GM21390 (cell line): ENCODE results near the gene CHKA.

Experiments
- ATAC-seq: cut with Tn5 transposase; IDR thresholded peaks from one replicate; pipeline ENCODE4 v1.9.1; 2021; ENCODE audit not compliant: unreplicated experiment

CHKA gene

DNA sequence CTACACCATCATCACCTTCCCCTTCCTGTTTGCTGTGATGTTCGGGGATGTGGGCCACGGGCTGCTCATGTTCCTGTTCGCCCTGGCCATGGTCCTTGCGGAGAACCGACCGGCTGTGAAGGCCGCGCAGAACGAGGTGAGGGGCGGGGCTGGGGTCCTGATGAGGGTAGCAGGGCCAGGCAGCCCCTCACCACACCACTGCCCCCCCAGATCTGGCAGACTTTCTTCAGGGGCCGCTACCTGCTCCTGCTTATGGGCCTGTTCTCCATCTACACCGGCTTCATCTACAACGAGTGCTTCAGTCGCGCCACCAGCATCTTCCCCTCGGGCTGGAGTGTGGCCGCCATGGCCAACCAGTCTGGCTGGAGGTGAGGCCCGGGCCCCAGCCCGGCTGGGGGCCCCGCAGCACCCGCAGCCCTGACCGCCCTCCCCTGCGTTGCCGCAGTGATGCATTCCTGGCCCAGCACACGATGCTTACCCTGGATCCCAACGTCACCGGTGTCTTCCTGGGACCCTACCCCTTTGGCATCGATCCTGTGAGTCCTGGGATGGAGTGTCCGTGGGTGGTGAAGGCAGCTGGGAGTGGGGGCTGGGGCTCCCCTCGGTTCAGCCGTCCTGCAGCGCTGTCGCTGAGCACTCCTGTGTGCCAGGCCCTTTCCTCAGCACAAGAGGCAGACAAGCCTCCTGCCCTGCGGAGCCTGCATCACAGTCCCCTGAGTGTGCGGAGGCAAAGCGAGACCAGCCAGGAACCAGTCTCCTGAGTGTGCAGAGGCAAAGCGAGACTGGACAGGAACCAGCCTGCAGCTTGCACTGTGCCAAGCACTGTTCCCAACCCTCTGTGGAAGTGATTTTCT lies 73.5 kb downstream of the CHKA start:
- no peak for ATAC-seq

DNA sequence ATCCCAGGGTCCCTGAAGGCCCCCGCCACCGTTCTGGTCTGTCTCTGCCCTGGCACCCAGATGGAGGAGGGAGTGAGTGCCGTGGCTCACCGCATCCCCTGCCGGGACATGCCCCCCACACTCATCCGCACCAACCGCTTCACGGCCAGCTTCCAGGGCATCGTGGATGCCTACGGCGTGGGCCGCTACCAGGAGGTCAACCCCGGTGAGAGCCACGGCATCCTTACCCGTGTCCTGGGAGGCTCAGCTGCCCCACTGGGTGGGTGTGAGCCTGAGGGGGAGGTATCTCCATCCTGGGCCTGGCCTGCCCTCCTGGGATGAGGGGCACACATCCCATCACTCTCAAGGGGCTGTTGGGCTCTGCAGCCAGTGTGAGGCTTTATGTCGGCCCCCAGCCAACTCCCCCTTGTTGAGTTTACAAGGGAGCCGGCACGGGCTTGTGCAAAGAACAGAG lies 76.3 kb downstream of the CHKA start:
- no peak for ATAC-seq

DNA sequence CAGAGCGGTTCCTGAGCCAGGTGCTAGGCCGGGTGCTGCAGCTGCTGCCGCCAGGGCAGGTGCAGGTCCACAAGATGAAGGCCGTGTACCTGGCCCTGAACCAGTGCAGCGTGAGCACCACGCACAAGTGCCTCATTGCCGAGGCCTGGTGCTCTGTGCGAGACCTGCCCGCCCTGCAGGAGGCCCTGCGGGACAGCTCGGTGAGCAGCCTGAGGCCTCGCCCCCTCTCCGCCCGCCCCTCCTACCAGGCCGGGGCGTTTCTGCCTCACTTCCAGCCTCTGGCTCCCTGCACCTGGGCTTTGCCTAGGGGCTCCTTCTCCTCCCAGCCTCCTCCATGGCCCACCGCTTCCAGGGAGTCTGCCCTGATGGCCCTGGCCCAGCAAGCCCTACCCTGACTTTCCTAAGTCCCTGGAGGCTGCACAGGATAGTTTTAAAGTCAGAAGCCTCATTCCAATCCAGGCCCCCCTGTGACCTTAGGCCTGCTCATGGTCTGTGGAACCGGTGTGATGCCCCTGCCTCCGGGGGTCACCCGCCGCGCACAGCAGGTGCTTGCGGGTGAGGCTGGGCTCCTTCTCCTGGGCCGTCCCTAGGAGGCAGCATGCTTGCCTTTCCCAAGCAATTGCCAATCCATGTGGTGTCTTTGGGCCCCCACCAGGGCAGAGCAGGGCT lies 76.9 kb downstream of the CHKA start:
- no peak for ATAC-seq

DNA sequence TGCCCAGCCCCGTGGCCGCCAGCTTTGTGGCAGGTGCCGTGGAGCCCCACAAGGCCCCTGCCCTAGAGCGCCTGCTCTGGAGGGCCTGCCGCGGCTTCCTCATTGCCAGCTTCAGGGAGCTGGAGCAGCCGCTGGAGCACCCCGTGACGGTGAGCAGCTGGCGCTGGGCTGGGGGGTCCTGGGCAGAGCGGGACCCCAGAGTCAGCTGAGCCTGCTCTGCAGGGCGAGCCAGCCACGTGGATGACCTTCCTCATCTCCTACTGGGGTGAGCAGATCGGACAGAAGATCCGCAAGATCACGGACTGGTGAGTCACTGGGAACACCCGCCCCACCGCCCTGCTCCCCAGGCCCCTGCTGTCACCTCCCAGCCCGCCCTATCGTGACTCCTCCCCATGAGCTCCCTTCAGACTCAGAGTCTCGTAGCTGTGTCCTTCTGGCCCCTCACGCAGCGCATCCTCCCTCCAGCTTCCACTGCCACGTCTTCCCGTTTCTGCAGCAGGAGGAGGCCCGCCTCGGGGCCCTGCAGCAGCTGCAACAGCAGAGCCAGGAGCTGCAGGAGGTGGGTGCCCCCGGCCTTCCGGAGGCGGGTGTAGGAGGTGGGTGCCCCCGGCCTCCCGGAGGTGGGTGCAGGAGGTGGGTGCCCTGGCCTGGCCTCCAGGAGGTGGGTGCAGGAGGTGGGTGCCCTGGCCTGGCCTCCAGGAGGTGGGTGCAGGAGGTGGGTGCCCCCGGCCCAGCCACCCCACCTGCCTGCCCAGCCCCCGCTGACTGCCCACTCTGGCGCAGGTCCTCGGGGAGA lies 77.6 kb downstream of the CHKA start:
- no peak for ATAC-seq

DNA sequence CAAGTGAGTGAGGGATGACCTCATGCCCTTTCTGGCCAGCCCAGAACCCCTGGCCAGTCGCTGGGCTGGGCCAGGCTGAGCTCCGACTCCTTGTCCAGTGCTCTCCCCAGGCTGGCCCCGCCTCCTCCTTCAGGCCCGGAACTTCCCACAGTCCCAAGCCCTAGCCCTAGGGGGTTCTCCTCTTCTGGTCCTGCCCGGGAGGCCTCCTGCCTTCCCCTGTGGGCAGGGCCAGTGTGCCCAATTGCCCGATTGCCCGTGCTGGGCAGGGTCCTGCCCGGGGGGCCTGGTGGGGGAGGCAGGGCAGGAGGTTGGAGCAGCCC lies 78.2 kb downstream of the CHKA start:
- no peak for ATAC-seq

DNA sequence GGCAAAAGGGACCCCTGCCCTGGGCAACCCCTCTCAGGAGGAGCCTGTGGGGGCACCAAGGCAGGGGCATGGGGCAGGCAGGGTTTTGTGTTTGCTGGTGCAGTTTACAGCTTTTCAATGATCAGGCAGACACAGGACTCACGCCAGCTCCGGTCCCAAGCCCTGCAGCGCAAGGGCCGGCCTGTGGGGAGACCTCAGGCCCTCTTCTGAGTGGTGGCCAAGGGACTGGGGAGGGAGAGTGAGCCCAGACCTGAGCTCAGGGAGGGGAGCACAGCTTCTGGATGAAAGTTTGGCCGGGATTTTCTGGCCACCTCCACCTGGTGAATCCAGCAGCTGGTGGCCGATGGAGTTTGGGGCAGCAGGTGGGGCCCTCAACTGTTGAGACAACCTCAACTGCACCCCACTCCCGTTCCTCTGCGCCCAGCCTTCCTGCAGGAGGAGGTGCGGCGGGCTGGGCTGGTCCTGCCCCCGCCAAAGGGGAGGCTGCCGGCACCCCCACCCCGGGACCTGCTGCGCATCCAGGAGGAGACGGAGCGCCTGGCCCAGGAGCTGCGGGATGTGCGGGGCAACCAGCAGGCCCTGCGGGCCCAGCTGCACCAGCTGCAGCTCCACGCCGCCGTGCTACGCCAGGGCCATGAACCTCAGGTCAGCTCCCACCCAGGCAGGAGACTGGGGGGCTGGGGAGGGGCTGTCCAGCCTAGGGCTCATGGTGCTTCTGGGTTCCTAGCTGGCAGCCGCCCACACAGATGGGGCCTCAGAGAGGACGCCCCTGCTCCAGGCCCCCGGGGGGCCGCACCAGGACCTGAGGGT lies 78.8 kb downstream of the CHKA start:
- ATAC-seq: no peak

DNA sequence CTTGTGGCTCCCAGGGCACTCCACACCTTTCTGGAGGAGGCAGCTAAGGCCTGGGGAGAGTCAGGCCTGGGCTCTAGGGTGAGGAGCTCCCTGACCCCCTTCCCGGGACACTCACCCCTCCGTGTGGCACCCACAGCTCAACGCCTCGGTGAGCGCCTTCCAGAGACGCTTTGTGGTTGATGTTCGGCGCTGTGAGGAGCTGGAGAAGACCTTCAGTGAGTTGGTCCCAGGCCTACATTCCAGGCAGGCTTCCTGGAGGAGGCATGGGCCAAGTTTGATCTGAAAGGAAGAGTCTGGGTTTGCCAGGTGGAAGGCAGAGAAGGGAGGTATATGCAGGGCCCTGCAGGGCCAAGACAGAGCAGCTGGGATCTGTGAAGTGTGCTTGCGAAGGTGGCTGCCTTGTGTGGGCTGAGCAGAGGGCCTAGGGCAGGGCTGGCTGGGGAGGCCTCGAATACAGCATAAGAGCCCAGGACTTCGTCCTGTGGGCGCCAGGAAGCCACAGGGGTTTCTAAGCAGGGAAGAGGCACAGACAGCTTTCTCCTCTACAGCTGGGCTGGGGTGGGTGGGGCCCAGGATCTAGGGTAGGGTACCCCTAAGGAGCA lies 79.5 kb downstream of the CHKA start:
- no peak for ATAC-seq

DNA sequence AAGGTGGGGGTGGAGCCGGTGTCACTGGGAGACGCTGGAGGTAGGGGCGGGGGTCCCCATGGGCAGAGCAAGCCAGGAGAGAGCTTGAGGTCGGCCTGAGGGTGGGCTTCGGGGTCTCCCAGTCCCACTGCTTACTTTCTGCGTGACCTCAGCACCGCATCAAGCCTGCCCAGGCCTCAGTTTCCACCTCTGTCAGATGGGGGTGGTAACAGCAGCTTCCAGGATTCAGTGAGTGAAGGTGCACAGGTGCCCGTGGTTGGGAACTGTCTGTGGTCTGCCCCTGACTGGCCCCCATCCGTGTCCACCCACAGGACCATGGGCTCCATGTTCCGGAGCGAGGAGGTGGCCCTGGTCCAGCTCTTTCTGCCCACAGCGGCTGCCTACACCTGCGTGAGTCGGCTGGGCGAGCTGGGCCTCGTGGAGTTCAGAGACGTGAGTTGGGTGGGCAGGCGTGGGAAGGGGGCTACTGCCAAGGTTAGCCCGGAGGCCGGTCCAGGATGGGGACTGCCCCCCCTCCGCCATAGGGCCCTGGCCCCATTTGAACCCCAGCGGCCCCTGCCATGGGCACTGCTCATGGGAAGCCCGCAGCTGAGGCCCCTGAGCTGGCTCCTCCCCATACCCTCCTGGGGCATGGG lies 80.1 kb downstream of the CHKA start:
- no peak for ATAC-seq

DNA sequence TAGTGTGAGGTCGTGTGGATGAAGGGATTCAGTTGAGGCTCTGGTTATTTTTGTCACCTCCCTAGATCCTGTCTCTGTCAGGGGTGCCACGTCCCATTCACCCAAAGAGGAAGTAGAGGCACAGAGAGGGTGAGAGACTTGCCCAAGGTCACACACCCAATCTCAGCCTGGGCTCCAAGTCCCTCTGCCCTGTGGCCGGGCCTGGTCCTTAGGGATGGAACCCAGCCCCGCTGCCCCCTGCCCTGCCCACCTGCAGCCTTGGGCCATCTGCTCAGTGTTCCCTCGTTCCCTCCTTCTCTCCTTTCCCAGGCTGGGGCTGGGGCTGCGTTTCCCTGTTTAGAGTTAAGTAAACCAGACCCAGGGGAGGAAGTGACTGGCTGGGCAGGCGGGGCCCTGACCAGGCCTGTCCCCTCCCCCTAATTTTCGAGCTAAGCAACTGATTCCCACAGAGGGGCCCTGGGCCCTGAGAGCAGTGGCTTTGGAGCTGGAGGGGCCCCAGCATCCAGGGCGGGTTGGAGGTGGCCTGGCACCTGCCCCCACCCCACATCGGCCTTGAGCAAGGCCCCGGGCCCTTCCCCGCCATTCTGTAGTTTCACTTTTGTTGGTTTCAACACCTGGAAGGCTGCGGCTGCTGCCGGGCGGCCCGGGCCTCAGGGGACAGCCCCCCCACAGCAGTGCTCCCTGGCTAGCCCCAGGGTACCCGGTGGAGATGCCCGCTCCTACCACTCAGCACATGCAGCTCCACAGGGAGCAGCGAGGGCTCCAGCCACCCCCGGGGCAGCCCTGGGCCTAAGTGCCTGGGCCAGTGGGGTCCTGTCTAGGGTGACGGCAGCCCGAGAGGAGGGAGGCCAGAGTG lies 80.9 kb downstream of the CHKA start:
- peak; percentile 41 for ATAC-seq

DNA sequence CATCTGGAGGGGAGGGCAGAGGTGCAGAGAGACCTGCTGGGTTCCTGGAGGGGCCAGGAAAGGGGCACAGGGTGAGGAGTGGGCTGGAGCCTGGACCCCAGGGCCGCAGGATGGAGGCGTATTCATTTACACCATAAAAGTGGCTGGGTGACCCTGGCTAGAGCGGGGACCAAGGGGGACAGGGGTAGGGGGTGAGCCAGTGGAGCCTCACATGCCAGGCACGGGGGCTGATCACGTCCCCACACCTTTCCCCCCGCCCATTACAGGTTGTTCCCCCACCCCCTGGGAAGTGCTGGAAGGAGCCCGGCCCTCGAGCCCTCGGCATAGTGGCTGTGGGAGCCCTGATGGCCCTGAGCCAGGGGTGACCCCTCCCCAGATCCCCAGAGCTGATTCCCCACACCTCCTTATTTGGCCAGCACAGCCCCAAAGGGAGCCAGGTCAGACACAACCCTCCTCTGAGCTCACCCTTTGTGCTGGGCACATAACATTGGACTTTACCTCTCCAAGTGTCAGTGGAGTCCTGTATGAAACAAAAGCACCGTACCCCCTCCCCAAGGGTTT lies 81.6 kb downstream of the CHKA start:
- no peak for ATAC-seq

DNA sequence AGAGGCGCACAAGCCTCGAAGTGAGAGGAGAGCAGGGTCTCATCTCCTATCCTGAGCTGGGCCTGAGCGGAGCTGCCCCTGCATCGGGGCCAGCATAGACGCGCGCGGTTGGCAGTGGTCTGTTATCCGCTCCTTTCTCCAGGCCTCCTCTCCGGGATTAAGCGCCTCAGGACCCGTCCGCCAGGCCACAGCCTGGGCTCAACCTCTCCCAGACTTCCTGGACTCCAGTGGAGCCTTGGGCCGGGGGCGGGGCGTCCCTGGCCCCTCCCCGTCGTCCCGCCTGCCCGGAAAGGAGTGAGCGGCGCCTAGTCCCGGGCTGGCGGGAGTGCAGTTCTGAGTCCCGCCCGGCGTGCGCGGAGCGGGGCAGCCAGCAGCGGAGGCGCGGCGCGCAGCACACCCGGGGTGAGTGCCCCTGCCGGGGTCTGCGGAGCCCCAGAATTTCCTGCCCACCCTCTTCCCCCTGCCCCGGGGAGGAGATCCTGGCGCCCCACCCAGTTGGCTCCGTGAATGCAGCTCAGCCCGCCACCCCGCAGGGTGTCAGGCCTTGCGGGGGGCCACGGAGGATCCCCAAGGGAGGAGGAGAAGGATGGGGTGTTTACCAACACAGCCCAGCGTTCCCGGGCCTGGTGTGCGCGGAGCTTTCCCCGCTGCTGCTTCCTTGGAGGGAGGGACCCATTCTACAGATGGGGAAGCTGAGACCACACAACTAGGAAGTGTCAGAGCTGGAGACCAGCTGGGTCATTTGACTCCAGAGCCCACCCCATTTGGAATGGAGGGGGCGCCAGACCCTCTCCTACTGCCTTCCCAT lies 82.3 kb downstream of the CHKA start, which contains the start of gene TCIRG1:
TCIRG1 (plus strand) TSS at position 308 of the 808 bp plus-strand sequence. CDS start 2,247 bp downstream, outside the sequence.
- ATAC-seq: peak; percentile 58

DNA sequence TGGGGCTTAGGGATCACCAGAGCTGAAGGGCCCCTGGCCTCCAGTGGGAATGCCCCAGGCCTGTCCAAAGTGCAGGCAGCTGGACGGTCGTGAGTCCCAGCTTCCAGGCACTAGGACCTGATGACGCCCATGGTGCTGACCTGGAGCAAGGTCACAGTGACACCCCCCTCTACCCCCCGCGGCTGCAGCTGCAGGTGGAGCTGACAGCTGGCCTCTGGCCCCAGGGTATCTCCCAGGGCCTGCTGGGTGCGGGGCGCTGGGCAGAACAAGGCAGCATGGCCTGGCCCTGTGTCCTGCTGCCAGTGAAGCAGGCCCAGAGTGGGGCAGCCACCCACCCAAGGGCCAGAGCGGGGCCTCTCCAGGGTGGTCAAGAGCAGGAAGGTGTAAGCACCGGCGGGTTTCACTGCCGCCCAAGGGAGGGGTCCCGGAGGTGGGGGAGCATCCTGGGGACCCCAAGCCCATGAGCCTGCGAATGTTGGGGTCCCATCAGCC lies 82.9 kb downstream of the CHKA start:
- no peak for ATAC-seq

DNA sequence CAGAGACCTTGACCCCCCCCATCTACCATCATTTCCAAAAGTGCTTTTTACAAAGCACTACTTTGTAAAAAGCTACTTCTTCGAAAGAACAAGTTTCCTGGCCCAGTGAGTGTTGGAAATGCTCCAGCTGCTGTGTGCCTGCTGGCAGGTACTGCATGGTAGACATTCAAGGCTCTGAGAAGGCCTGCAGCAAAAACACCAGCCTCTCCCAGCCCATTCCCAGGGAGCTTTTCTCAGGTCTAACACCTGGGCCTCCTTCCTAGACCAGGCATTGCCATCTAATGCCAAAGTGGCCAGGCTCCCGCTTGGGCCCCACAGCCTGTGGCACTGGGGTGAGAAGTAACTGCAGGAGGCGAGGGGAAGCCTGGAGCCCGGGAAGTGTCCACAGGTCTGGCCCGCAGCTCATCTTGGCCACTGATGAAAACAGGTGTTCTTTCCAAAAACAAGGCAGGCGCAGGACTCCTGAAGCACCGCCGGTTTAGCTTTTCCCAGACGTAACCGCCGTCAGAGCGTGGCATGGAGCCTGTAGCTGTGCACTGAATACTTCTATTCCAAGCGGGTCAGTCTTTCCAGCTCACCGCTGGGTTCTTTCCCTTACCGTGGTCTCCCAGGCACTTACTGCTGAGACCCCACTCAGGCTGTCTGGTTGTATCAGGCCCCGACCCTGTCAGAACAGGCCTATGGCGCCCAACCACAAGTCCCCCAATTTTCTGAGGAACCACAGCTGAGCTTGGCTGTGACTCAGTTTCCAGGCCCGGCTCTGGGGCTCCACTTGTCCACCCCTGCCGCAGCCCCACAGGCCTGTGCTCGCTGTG lies 83.6 kb downstream of the CHKA start:
- no peak for ATAC-seq

DNA sequence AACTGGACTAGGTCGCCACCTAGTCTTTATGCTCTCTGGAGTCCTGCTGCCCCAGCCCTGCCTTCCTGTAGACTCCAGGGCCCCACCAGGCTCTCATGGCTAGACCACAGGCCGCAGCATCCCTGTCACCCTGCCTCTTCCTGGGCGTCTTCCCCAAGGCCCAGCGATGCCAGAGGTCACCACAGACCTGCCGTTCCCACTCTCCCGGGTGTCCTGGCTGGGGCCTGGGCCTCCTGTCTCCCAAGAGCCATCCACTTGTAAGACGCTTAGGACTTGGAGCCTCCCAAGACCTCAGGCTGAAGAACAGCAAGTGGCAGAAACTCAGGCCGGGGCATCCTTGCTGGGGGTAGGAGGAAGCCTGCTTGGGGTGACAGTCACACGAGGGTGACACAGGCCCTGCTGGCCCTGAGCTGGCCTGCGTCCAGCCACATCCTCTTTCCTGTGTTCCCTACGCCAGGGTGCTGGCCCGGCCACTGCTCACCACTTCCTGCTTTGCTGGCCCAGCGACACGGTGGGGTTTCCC lies 84.4 kb downstream of the CHKA start:
- ATAC-seq: no peak

DNA sequence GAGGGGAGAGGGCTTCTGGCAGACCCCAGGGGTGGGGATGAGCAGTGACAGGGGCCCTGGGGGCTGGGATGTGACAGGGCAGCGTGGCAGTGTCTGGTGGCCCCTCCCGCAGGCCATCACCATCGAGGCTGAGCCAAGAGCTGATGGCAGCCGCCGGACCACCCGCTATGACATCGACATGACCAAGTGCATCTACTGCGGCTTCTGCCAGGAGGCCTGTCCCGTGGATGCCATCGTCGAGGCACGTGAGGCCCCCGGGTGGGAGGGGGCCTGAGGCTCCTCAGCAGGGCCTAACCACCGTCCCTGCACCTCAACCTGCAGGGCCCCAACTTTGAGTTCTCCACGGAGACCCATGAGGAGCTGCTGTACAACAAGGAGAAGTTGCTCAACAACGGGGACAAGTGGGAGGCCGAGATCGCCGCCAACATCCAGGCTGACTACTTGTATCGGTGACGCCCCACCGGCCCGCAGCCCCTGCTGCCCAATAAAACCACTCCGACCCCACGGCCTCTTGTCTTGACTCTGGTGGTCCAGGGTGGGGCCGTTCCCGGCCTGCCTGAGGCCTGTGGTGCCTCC lies 85.0 kb downstream of the CHKA start:
- no peak for ATAC-seq

DNA sequence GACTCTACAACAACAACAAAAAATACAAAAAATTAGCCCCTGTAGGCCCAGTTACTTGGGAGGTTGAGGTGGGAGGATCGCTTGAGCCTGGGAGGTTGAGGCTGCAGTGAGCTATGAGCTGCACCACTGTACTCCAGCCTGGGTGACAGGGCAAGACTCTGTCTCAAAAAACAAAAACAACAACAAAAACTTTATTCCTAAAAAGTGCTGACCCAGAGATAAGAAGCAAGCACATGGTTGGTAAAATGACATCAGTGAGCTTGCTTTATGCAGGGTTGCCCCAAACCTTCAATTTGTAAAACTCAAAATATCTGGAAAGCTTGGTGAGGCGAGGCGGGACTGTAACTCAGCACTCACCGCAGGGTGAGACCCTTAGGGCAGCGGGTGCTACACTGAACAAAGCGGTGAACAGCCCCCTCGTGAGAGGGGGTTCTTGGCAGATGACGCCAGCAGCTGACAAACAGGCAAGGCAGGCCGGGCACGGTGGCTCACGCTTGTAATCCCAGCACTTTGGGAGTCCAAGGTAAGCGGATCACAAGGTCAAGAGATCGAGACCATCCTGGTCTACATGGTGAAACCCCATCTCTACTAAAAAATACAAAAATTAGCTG lies 85.8 kb downstream of the CHKA start:
- ATAC-seq: no peak
